RWPE1 (cell line): Measurements from ENCODE around the gene VAV1.

Experiments used
- CTCF ChIA-PET: fragments of 350-600 bp; sonication (Branson Sonifier 250); formaldehyde crosslinking; extraction: SDS; loops from one replicate; lab custom pipeline; 2021; lab: Yijun Ruan, JAX
- POLR2A ChIA-PET: fragments of 400-600 bp; formaldehyde crosslinking; extraction: SDS; loops from one replicate; lab custom pipeline; 2020; ENCODE audit warnings: antibody characterized with exemption; ENCODE audit not compliant: low non-redundant PET; lab: Yijun Ruan, JAX
- DNase-seq: peaks from one replicate; pipeline ENCODE4 v3.0.0; 2012; ENCODE audit warnings: low spot score
- H3K27ac ChIP-seq: fragments of 450-650 bp; 2 replicates; pipeline ENCODE4 v1.5.1; 2017
- TF ChIP-seq, protein P1 (sequence below): fragments of 450-650 bp; conservative IDR thresholded peaks from 2 replicates; pipeline ENCODE4 v1.5.1; 2017; ENCODE audit warnings: low read depth, mild to moderate bottlenecking

The VAV1 gene

DNA sequence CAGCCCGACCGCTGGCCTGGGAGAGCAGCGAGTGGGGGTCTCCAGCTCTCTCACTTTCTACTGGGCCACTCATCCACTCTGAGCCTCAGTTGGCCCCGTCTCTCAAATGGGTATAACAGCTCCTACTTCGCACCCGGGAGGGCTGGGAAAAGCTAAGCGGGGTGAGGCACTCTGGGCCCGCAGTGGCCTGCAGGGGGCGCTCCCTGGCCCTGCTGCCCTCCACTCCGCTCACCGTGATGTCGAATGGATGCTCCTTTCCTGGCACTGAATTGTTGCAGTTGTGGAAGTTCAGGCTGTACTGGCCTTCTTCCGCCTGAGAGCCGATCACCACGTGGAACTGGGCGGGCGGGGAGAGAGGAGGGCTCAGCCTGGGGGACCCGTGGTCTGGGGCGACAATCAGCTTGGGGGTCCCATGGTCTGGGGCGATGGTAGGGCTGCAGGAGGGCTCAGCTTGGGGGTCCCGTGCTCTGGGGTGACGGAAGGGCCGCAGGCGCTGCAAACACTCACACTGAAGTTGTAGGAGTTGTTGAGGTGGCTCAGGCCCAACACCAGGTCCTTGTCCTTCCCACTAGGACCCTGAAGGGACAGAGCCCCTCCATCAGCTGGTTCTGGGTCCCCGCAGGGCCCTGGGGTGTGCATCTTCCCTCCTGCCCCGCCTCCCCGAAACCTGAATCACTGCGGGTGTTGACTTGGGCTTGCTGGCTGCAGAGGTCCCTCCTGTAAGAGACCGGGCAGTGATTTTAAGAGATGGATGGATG is 39.0 kb upstream of the VAV1 start:
- no peak for DNase-seq
- peak overlapping the region; percentile 98 for H3K27ac ChIP-seq
- CTCF ChIA-PET, result no interaction called here
- TF ChIP-seq, protein P1, sequence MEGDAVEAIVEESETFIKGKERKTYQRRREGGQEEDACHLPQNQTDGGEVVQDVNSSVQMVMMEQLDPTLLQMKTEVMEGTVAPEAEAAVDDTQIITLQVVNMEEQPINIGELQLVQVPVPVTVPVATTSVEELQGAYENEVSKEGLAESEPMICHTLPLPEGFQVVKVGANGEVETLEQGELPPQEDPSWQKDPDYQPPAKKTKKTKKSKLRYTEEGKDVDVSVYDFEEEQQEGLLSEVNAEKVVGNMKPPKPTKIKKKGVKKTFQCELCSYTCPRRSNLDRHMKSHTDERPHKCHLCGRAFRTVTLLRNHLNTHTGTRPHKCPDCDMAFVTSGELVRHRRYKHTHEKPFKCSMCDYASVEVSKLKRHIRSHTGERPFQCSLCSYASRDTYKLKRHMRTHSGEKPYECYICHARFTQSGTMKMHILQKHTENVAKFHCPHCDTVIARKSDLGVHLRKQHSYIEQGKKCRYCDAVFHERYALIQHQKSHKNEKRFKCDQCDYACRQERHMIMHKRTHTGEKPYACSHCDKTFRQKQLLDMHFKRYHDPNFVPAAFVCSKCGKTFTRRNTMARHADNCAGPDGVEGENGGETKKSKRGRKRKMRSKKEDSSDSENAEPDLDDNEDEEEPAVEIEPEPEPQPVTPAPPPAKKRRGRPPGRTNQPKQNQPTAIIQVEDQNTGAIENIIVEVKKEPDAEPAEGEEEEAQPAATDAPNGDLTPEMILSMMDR, result no peak
- POLR2A ChIA-PET, result no interaction called here

DNA sequence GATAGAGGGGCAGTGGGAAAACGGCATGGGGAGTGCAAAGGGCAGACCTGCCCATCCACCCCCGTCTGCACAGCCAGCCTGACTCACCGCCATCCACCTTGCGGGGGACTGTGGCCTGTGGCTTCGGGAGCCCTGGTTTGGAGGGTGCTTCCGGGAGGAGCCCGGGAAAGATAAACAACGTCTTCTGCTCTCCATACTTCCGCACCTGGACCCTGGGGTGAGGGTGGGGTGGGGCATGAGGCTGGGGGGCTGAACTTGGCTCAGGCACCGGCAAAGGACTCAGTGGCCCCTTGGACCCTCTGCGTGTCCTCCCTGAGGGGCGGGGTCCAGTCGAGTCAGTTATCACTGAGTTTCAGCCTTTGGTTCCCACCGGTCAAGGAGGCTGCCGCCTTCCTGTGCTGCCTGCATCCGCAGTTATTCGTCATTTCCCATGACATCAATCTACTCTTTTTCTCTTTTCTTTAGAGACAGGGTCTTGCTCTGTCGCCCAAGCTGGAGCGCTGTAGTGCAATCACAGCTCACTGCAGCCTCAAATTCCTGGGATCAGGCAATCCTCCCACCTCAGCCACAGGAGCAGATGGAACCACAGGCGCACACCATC is 38.3 kb upstream of the VAV1 start:
- POLR2A ChIA-PET, result no interaction called here
- no peak for DNase-seq
- CTCF ChIA-PET, result no interaction called here
- peak overlapping the region; percentile 98 for H3K27ac ChIP-seq
- TF ChIP-seq, protein P1, result no peak

DNA sequence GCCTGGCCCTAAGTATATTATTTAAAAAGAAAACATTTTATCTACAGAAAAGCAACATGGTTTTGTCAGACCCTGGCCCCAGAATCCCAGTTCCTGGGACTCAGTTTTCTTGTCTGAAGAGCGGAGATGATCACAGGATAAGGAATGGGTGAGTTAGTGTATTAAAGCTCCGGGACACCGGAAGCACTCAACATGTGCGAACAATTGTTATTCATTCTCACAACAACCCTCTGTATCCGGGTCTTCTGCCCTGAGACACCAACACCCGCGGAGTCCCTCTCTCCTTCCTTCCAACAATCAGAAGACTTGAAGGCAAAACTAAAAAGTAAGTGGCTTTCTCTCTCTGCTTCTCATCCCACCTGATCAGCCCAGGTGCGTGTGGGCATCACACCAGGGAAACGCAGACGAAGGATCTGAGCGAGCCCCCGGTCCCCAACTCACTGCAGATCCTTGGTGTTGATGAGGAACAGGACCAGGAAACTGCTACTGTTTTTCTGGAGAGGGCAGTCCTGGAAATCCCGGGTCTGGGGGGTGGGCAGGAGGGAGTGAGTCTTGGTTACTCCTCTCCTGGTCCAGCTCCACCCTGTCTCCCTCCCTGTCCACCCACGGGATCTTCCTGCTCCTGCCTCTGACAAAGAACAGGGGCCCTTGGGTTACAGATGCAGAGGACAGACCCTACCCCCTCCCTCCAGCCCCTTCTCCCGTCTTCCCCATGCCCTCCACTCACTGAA is 37.2 kb upstream of the VAV1 start:
- POLR2A ChIA-PET, result no interaction called here
- TF ChIP-seq, protein P1, result no peak
- H3K27ac ChIP-seq, result peak overlapping the region; percentile 98
- CTCF ChIA-PET, result interaction anchor here (1.1 kb wide), 1 partner anchor 128 kb away, joined by 4 read pairs; no protein-coding TSS in a partner anchor
- no peak for DNase-seq

DNA sequence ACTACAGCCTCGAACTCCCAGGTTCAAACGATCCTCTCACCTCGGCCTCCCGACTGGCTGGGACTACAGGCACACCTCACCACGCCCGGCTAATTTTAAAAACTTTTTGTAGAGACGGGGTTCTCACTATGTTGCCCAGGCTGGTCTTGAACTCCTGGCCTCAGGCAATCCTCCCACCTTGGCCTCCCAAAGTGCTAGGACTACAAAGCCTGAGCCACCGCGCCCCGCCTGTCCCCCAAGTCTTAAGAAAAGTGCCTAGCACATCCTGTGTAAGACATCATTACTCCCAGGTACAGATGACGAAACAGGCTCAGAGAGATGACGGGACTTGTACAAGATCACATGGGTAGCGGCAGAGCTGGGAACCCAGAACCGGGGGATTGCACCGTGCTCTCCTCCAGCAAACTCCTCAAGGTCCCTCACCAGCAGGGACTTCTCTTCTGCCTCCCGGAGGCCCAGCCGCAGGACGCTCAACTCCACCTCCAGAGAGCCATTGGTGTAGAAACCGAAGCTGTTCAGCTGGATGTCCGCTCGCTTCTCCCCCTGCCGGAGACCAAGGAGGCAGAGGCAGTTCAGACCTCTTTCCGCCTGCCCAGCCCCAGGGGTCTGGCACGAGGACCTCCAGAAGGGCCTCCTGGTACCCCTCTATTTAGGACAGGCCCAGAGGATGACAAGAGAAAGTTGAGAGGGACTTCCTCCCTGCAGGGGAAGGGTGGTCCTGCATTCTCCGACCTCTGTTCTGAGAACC is 36.2 kb upstream of the VAV1 start:
- DNase-seq, result peak; percentile 68
- H3K27ac ChIP-seq, result peak overlapping the region; percentile 98
- TF ChIP-seq, protein P1, result peak; percentile 68
- ChIA-PET POLR2A (no interaction called here), CTCF (interaction anchor here (0.5 to 1.1 kb wide), 11 partner anchors 79 to 537 kb away, joined by 3 to 11 read pairs (median 4); no protein-coding TSS in a partner anchor)

DNA sequence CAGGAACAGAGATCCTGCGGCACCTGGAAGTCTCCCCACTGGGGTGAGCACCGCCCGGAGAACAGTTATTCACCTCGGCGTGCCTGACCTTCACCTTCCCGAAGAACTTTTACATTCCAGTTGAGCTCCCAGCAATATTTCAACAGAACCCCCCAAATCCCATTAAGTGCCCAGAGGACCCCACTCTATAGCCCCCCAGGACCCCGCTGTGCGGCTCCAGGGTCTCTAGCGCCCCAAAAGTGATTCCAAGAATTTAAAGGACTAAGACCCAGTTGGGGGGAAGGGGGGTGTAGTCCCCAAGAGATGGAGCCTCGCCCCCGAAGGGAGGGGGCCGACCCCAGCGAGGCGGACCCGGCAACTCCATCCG is 35.6 kb upstream of the VAV1 start:
- H3K27ac ChIP-seq, result peak overlapping the region; percentile 98
- ChIA-PET CTCF (interaction anchor here (0.5 to 1.0 kb wide), 7 partner anchors 79 to 615 kb away, joined by 3 to 11 read pairs (median 4); no protein-coding TSS in a partner anchor), POLR2A (no interaction called here)
- DNase-seq, result no peak
- TF ChIP-seq, protein P1, result peak; percentile 18; the same call in 1 of the 2 replicates
